Activated naive CD4-positive, alpha-beta T cell treated with anti-CD3 and anti-CD28 coated beads, Interleukin-2, amount 50 U/mL, for 72 hours (primary cell): Measurements from ENCODE around the gene CCNT2. TPM values are rescaled to one million over a fixed set of nuclear protein-coding genes. Genes with fewer than 3 reads are reported as not detected.

Experiments used
- ATAC-seq, 2 donors: fragments of 150-1000 bp; cut with Tn5 transposase; 2 replicates each; pipeline ENCODE4 v1.10.0; 2021; ENCODE audit warnings: mild to moderate bottlenecking in 2 of 2, moderate library complexity in 2 of 2
- DNase-seq, 2 donors: peaks; one replicate each; pipeline ENCODE4 v3.0.0; 2021 to 2022; ENCODE audit warnings: low spot score in 2 of 2
- H3K27ac Mint-ChIP-seq, 2 donors: one replicate each; pipeline ENCODE4 v1.8.0; 2022; ENCODE audit warnings: mild to moderate bottlenecking in 2 of 2, mixed read lengths in 2 of 2
- H3K36me3 Mint-ChIP-seq, 2 donors: one replicate each; pipeline ENCODE4 v1.8.0; 2022; ENCODE audit warnings: mixed read lengths in 2 of 2
- H3K9me3 Mint-ChIP-seq, 2 donors: one replicate each; pipeline ENCODE4 v1.8.0; 2022; ENCODE audit warnings: mixed read lengths in 2 of 2
- total RNA-seq, 2 donors: library from RNA; stranded (reverse); gene quantifications; one replicate each; pipeline ENCODE4 v1.2.3, GENCODE V29; 2022

The CCNT2 gene
- total RNA-seq, 2 donors from 2014 or later, result 34.0 to 40.2 TPM

- H3K36me3 Mint-ChIP-seq, result no peaks in the 10 kb centered on the region
- H3K9me3 Mint-ChIP-seq, result peaks cover 0 to 2% of the 10 kb centered on the region in 2 donors
- DNase-seq (no peak), ATAC-seq (peak in 1 of 2 donors; percentile 61)
- no peak overlapping the region for H3K27ac Mint-ChIP-seq
These were observed 70.5 kb downstream of the CCNT2 start for GRCh38 chr2:134988994-134989605.

GRCh38 chr2:134999521-134999920 lies 80.9 kb downstream of the CCNT2 start:
- DNase-seq (no peak), ATAC-seq (no peak)
- no peaks in the 10 kb centered on the region for H3K9me3 Mint-ChIP-seq
- H3K36me3 Mint-ChIP-seq, result no peaks in the 10 kb centered on the region
- H3K27ac Mint-ChIP-seq, result no peak overlapping the region

- DNase-seq (no peak), ATAC-seq (no peak)
- Mint-ChIP-seq H3K27ac (no peak overlapping the region), H3K9me3 (no peaks in the 10 kb centered on the region), H3K36me3 (no peaks in the 10 kb centered on the region)
These were observed 84.2 kb downstream of the CCNT2 start for GRCh38 chr2:135002836-135003235.

- ATAC-seq, result peak; percentile 98 to 99
- H3K27ac Mint-ChIP-seq, result no peak overlapping the region
- DNase-seq, result peak; percentile 71 to 80
- H3K9me3 Mint-ChIP-seq, result no peaks in the 10 kb centered on the region
- no peaks in the 10 kb centered on the region for H3K36me3 Mint-ChIP-seq
These were observed 85.6 kb downstream of the CCNT2 start for GRCh38 chr2:135004005-135004746.

GRCh38 chr2:135005753-135006152 lies 87.1 kb downstream of the CCNT2 start:
- no peak overlapping the region for H3K27ac Mint-ChIP-seq
- DNase-seq (no peak), ATAC-seq (no peak)
- no peaks in the 10 kb centered on the region for H3K9me3 Mint-ChIP-seq
- H3K36me3 Mint-ChIP-seq, result no peaks in the 10 kb centered on the region

Other genes with a start within 250 kb of the CCNT2 start
- under 1 TPM in 1 of 2 donors, not detected in 1; 0.16 TPM for gene TMEM163, start 199.8 kb upstream of the CCNT2 start, total RNA-seq
- gene ACMSD, start 80.2 kb upstream of the CCNT2 start, total RNA-seq, result not detected
- gene MAP3K19, start 128.6 kb downstream of the CCNT2 start, total RNA-seq, result under 1 TPM in 1 of 2 donors, not detected in 1; 0.64 TPM
- gene RAB3GAP1, start 133.5 kb downstream of the CCNT2 start, total RNA-seq, result 10 to 100 TPM; 18.8 to 36.2 TPM